Hepatocyte (in vitro differentiated cells): Measurements from ENCODE around the gene KRTAP3-2. TPM values are rescaled to one million over a fixed set of nuclear protein-coding genes. Genes with fewer than 3 reads are reported as not detected.

Experiments
- DNase-seq: peaks from one replicate; pipeline ENCODE4 v3.0.0-alpha.2; 2016; ENCODE audit warnings: low spot score
- H2AFZ ChIP-seq: fragments of 200-600 bp; sonication (generic); 2 replicates; pipeline ENCODE4 v1.6.0; 2016; ENCODE audit warnings: antibody characterized with exemption, mild to moderate bottlenecking
- H3K27ac ChIP-seq: fragments of 200-600 bp; sonication (generic); 2 replicates; pipeline ENCODE4 v1.5.1; 2016; ENCODE audit warnings: mild to moderate bottlenecking
- H3K27me3 ChIP-seq: fragments of 200-600 bp; sonication (generic); 2 replicates; pipeline ENCODE4 v1.6.1; 2016
- H3K36me3 ChIP-seq: fragments of 200-600 bp; sonication (generic); replicated peaks from 2 replicates; pipeline ENCODE4 v1.5.1; 2016; ENCODE audit warnings: low read depth; ENCODE audit not compliant: insufficient read depth
- H3K4me1 ChIP-seq: fragments of 200-600 bp; sonication (generic); 2 replicates; pipeline ENCODE4 v1.5.1; 2016; ENCODE audit warnings: mild to moderate bottlenecking, moderate library complexity; ENCODE audit not compliant: insufficient read depth
- H3K4me2 ChIP-seq: fragments of 200-600 bp; sonication (generic); 2 replicates; pipeline ENCODE4 v1.6.0; 2016
- H3K4me3 ChIP-seq: fragments of 200-600 bp; sonication (generic); 2 replicates; pipeline ENCODE4 v1.5.1; 2016; ENCODE audit warnings: mild to moderate bottlenecking
- H3K79me2 ChIP-seq: fragments of 200-600 bp; sonication (generic); 2 replicates; pipeline ENCODE4 v1.6.0; 2017; ENCODE audit warnings: mild to moderate bottlenecking
- H3K9me2 ChIP-seq: fragments of 200-600 bp; sonication (generic); replicated peaks from 2 replicates; pipeline ENCODE4 v1.6.0; 2017; ENCODE audit warnings: mild to moderate bottlenecking; ENCODE audit not compliant: insufficient read depth
- H3K9me3 ChIP-seq: fragments of 200-600 bp; sonication (generic); 2 replicates; pipeline ENCODE4 v1.5.1; 2016; ENCODE audit warnings: low read depth, mild to moderate bottlenecking
- H4K20me1 ChIP-seq: fragments of 200-600 bp; sonication (generic); 2 replicates; pipeline ENCODE4 v1.6.0; 2016; ENCODE audit warnings: mild to moderate bottlenecking; ENCODE audit not compliant: insufficient read depth, poor library complexity, severe bottlenecking
- EZH2 ChIP-seq: fragments of 200-600 bp; sonication (generic); IDR thresholded peaks from 2 replicates; pipeline ENCODE4 v1.6.1; 2016; ENCODE audit warnings: antibody characterized with exemption, mild to moderate bottlenecking, borderline replicate concordance
- EZH2phosphoT487 ChIP-seq: fragments of 200-600 bp; sonication (generic); IDR thresholded peaks from one replicate; pipeline ENCODE4 v1.6.1; 2018; ENCODE audit warnings: antibody characterized with exemption, mild to moderate bottlenecking, low read depth, moderate library complexity; ENCODE audit not compliant: unreplicated experiment, severe bottlenecking
- WGBS: methylation state at CpG from one replicate; pipeline ENCODE4 v1.1.6; 2016; ENCODE audit warnings: low lambda C conversion rate; ENCODE audit errors: missing lambda C conversion rate; 5-methylcytosine and 5-hydroxymethylcytosine counted together
- polyA plus RNA-seq: library from polyadenylated mRNA; unstranded; fragments of >200 nt; fragmentation: Nextera tagmentation; extraction: Ambion mirVana; gene quantifications from 2 replicates; pipeline ENCODE4 v1.2.1, GENCODE V29; 2016
- total RNA-seq: library from RNA; depleted of rRNA; stranded (reverse); fragments of >200 nt; gene quantifications from 2 replicates; pipeline ENCODE4 v1.2.3, GENCODE V29; 2014
- TF ChIP-seq, protein P1 (sequence below): fragments of 200-600 bp; sonication (generic); IDR thresholded peaks from 2 replicates; pipeline ENCODE4 v1.5.1; 2016; ENCODE audit warnings: antibody characterized with exemption, mild to moderate bottlenecking; ENCODE audit not compliant: poor library complexity

The KRTAP3-2 gene
- total and polyA plus RNA-seq, 2 experiments from 2014 or later: not detected

- H3K9me2 ChIP-seq: no peaks in the 10 kb centered on the region
- H3K27me3 ChIP-seq: peaks cover 4% of the 10 kb centered on the region
These were observed 2.9 kb downstream of the KRTAP3-2 start for GRCh38 chr17:40996829-40997228.

GRCh38 chr17:40995116-40995515, 4.6 kb downstream of the KRTAP3-2 start:
- Histone ChIP-seq H3K79me2 (no peaks in the 10 kb centered on the region), H3K36me3 (no peaks in the 10 kb centered on the region), H3K27me3 (peaks cover 4% of the 10 kb centered on the region), H4K20me1 (no peaks in the 10 kb centered on the region), H3K9me3 (no peaks in the 10 kb centered on the region), H3K4me3 (no peak overlapping the region), H3K4me2 (no peak overlapping the region), H3K9me2 (no peaks in the 10 kb centered on the region), H3K4me1 (no peaks in the 10 kb centered on the region), H2AFZ (no peak overlapping the region), H3K27ac (no peak overlapping the region)
- TF ChIP-seq EZH2 (no peak), EZH2phosphoT487 (no peak)
- TF ChIP-seq, protein P1, sequence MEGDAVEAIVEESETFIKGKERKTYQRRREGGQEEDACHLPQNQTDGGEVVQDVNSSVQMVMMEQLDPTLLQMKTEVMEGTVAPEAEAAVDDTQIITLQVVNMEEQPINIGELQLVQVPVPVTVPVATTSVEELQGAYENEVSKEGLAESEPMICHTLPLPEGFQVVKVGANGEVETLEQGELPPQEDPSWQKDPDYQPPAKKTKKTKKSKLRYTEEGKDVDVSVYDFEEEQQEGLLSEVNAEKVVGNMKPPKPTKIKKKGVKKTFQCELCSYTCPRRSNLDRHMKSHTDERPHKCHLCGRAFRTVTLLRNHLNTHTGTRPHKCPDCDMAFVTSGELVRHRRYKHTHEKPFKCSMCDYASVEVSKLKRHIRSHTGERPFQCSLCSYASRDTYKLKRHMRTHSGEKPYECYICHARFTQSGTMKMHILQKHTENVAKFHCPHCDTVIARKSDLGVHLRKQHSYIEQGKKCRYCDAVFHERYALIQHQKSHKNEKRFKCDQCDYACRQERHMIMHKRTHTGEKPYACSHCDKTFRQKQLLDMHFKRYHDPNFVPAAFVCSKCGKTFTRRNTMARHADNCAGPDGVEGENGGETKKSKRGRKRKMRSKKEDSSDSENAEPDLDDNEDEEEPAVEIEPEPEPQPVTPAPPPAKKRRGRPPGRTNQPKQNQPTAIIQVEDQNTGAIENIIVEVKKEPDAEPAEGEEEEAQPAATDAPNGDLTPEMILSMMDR: no peak
- WGBS: 0% methylated on average over 1 of the region's 1 CpG
- no peak for DNase-seq

More at GRCh38 chr17:40996829-40997228, 2.9 kb downstream of the KRTAP3-2 start:
- no peak overlapping the region for H3K4me2 ChIP-seq
- no peaks in the 10 kb centered on the region for H3K4me1 ChIP-seq
- H2AFZ ChIP-seq: no peak overlapping the region
- H3K36me3 ChIP-seq: no peaks in the 10 kb centered on the region
- no peaks in the 10 kb centered on the region for H4K20me1 ChIP-seq
- WGBS: 81% methylated on average over 4 of the region's 4 CpGs
- H3K4me3 ChIP-seq: no peak overlapping the region
- no peak overlapping the region for H3K27ac ChIP-seq
- H3K9me3 ChIP-seq: no peaks in the 10 kb centered on the region
- H3K79me2 ChIP-seq: no peaks in the 10 kb centered on the region
- TF ChIP-seq EZH2: no peak
- TF ChIP-seq, protein P1: no peak
- TF ChIP-seq EZH2phosphoT487: no peak
- no peak for DNase-seq

GRCh38 chr17:40993839-40994238, 5.9 kb downstream of the KRTAP3-2 start, which contains the start of gene KRTAP3-3:
KRTAP3-3 (minus strand) TSS chr17:40994164; CDS start chr17:40994097, 67 bp downstream.
- Histone ChIP-seq H3K9me2 (no peaks in the 10 kb centered on the region), H3K36me3 (no peaks in the 10 kb centered on the region), H3K4me2 (no peak within 1 kb of the TSS), H3K4me1 (no peaks in the 10 kb centered on the region), H3K27me3 (peaks cover 4% of the 10 kb centered on the region), H3K9me3 (no peaks in the 10 kb centered on the region), H2AFZ (no peak within 1 kb of the TSS), H3K27ac (no peak within 1 kb of the TSS), H3K4me3 (no peak within 1 kb of the TSS), H3K79me2 (no peaks in the 10 kb centered on the region), H4K20me1 (no peaks in the 10 kb centered on the region)
- DNase-seq: no peak
- TF ChIP-seq, protein P1: no peak
- no peak for TF ChIP-seq EZH2
- no peak for TF ChIP-seq EZH2phosphoT487
- WGBS: 44% methylated on average over 4 of the region's 4 CpGs
